Ishikawa (cell line): ENCODE measurements around the gene SNTG2.

Source experiments
- CEBPB ChIP-seq: IDR thresholded peaks from 2 replicates; pipeline ENCODE4 v1.6.1; 2012
- CREB1 ChIP-seq: IDR thresholded peaks from 2 replicates; pipeline ENCODE4 v1.6.1; 2012; ENCODE audit warnings: low read depth
- EGR1 ChIP-seq: IDR thresholded peaks from 2 replicates; pipeline ENCODE4 v1.6.1; 2012
- EP300 ChIP-seq: IDR thresholded peaks from 2 replicates; pipeline ENCODE4 v1.6.1; 2012; ENCODE audit warnings: borderline replicate concordance
- FOXM1 ChIP-seq: IDR thresholded peaks from 2 replicates; pipeline ENCODE4 v1.6.1; 2012; ENCODE audit warnings: low read depth, borderline replicate concordance
- NFIC ChIP-seq: IDR thresholded peaks from 2 replicates; pipeline ENCODE4 v1.6.1; 2012
- RAD21 ChIP-seq: IDR thresholded peaks from 2 replicates; pipeline ENCODE4 v1.6.1; 2012; ENCODE audit warnings: low read depth
- TAF1 ChIP-seq: IDR thresholded peaks from 2 replicates; pipeline ENCODE4 v1.6.1; 2012; ENCODE audit warnings: low read depth, mild to moderate bottlenecking
- TCF12 ChIP-seq: IDR thresholded peaks from 2 replicates; pipeline ENCODE4 v1.6.1; 2012; ENCODE audit warnings: low read depth
- TEAD4 ChIP-seq: IDR thresholded peaks from 2 replicates; pipeline ENCODE4 v1.6.1; 2012
- YY1 ChIP-seq: IDR thresholded peaks from 2 replicates; pipeline ENCODE4 v1.6.1; 2012; ENCODE audit warnings: low read depth
- ZBTB7A ChIP-seq: IDR thresholded peaks from 2 replicates; pipeline ENCODE4 v1.6.1; 2012; ENCODE audit warnings: low read depth
- TF ChIP-seq, protein P1 (sequence below): IDR thresholded peaks from 2 replicates; pipeline ENCODE4 v1.6.1; 2012
- TF ChIP-seq, protein P2 (sequence below): IDR thresholded peaks from 2 replicates; pipeline ENCODE4 v1.6.1; 2012; ENCODE audit warnings: low read depth, mild to moderate bottlenecking
- TF ChIP-seq, protein P3 (sequence below): IDR thresholded peaks from 2 replicates; pipeline ENCODE4 v1.6.1; 2012

SNTG2 gene

DNA sequence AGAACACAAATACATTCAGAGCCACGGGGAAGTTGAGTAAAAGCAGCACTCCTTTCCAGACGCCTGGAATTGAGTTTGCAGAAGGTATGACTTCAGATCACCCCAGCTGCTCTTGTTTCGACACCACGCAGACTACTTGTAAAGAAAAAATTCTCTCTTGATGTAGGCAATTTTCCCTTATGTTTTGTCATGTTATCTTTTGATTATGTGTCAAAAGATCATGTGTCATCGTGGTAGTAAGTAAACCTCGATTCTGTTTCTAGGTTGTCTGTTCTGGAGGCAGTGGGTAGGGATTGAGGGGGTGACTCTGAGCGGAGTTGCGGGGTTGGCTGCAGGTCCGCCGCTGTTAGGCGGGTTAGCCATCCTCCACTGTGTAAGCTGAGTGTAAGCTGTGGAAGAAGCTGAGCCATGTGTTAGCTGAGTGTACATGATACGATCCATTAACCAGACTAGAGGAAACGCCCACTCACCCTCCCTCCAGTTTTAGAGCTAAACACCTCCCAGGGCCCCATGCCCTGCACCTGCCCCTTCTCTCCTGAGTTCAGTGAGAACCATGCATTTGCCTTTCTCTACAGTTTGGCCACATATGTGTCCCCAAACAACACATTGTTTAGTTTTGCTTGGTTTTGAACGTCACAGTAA lies 181.8 kb downstream of the SNTG2 start:
- TF ChIP-seq EP300 (no peak), FOXM1 (no peak), RAD21 (no peak), YY1 (no peak), EGR1 (no peak), TAF1 (no peak), NFIC (no peak), ZBTB7A (no peak), CEBPB (no peak), TCF12 (no peak), CREB1 (no peak), TEAD4 (no peak)
- TF ChIP-seq, protein P1, sequence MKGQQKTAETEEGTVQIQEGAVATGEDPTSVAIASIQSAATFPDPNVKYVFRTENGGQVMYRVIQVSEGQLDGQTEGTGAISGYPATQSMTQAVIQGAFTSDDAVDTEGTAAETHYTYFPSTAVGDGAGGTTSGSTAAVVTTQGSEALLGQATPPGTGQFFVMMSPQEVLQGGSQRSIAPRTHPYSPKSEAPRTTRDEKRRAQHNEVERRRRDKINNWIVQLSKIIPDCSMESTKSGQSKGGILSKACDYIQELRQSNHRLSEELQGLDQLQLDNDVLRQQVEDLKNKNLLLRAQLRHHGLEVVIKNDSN = no peak
- TF ChIP-seq, protein P2, sequence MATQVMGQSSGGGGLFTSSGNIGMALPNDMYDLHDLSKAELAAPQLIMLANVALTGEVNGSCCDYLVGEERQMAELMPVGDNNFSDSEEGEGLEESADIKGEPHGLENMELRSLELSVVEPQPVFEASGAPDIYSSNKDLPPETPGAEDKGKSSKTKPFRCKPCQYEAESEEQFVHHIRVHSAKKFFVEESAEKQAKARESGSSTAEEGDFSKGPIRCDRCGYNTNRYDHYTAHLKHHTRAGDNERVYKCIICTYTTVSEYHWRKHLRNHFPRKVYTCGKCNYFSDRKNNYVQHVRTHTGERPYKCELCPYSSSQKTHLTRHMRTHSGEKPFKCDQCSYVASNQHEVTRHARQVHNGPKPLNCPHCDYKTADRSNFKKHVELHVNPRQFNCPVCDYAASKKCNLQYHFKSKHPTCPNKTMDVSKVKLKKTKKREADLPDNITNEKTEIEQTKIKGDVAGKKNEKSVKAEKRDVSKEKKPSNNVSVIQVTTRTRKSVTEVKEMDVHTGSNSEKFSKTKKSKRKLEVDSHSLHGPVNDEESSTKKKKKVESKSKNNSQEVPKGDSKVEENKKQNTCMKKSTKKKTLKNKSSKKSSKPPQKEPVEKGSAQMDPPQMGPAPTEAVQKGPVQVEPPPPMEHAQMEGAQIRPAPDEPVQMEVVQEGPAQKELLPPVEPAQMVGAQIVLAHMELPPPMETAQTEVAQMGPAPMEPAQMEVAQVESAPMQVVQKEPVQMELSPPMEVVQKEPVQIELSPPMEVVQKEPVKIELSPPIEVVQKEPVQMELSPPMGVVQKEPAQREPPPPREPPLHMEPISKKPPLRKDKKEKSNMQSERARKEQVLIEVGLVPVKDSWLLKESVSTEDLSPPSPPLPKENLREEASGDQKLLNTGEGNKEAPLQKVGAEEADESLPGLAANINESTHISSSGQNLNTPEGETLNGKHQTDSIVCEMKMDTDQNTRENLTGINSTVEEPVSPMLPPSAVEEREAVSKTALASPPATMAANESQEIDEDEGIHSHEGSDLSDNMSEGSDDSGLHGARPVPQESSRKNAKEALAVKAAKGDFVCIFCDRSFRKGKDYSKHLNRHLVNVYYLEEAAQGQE = no peak
- TF ChIP-seq, protein P3, sequence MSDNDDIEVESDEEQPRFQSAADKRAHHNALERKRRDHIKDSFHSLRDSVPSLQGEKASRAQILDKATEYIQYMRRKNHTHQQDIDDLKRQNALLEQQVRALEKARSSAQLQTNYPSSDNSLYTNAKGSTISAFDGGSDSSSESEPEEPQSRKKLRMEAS = no peak

DNA sequence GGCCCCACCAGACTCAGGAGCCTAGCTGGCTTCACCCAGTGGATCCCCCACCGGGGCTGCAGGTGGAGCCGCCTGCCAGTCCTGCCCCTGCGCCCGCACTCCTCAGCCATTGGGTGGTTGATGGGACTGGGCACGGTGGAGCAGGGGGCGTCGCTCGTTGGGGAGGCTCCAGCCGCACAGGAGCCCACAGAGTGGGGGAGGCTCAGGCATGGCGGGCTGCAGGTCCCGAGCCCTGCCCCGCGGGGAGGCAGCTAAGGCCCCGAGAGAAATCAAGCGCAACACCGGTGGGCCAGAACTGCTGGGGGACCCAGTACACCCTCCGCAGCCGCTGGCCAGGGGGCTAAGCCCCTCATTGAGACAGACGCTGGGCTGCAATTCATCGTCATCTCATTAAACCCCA lies 184.0 kb downstream of the SNTG2 start:
- TF ChIP-seq CEBPB (no peak), EP300 (no peak), TAF1 (no peak), CREB1 (no peak), EGR1 (no peak)
- TF ChIP-seq, protein P3 = no peak

DNA sequence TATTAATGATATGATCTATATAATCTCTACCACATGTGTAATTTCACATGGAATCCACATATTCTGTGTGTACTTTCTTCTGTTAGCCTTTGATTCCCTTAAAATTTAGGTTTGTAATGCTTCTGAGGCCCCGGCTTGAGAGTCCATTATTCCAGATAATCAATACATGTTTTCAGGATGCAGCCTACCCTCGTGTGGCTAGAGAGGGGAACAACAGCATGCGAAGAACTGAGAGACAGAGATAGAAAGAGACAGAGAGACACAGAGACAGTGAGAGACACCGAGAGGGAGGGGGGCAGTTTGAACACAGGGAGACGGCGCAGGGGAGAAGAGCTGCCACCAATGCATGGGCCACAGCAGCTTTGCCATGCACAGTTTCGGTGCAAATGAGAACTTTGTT lies 185.4 kb downstream of the SNTG2 start:
- no peak for TF ChIP-seq NFIC
- TF ChIP-seq, protein P2 = no peak
- TF ChIP-seq CREB1 = no peak
- no peak for TF ChIP-seq EGR1
- no peak for TF ChIP-seq YY1
- TF ChIP-seq ZBTB7A = no peak
- no peak for TF ChIP-seq EP300
- no peak for TF ChIP-seq TCF12
- TF ChIP-seq, protein P1 = no peak
- no peak for TF ChIP-seq CEBPB
- no peak for TF ChIP-seq TAF1
- no peak for TF ChIP-seq FOXM1
- no peak for TF ChIP-seq TEAD4
- TF ChIP-seq, protein P3 = no peak

DNA sequence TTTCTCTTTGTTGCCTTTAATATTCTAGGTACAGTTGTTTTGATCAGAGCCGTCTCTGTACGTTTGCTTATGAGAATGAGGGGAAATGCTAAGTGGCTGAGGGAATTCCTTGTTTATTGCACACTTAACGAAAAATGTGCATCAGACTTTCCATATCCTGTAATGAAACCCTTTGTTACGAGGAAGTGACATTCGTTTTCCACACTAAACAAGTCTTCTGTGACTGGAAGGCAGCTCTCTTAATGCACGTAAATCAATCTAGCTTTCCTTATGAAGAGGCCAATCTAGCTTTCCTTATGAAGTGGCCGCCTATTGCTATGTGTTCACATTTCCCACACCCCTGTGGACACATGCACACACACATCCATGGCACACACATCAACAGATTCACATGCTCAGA lies 186.2 kb downstream of the SNTG2 start:
- TF ChIP-seq, protein P1 = no peak
- TF ChIP-seq, protein P2 = no peak
- TF ChIP-seq TEAD4 (no peak), TCF12 (no peak)
